Measurements from ENCODE around the gene TUBE1.

Gene TUBE1

DNA sequence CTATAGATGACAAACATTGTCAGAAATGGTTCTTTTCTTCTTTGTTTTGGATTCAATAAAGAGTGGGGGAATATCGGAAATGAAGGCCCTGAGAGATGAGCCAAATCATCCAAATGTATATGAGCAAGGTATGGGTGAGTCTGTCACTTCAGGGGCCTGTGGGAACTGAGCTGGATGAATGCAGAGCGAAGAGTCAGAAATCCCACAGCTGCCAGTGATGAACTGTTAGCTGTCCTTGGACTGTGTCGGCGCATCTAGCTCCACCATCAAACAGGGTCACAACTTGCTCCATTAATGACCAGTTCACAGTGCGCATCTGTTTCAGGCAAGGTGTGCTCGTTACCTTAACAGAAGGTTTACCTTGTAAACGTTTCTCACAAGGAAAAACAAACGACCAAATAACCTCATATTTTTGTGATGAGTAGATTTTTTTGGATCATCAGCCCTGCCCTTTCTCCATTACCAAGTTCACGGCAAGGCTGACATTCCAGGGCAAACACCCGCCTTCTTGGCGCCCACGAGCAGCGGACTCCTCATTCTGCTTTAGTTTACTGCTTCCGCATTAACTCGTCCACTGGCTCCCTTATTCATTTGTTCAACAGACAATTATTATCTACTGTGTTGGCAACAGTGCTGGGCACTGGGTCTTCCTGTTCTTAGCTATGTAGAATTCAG is 48.4 kb downstream of the TUBE1 start:
- no peaks in the 10 kb centered on the region for H3K36me3 ChIP-seq (ENCODE audit: control insufficient read depth in 5 of 5, insufficient read depth in 5 of 5, low read length in 5 of 5)
- peak overlapping the region in 3 of 5 donors; percentile 57 to 84 (median 58) for H3K9ac ChIP-seq (ENCODE audit: low read length in 5 of 5)
- peak overlapping the region; percentile 98 for H3K27ac ChIP-seq (ENCODE audit: low read depth, low read length)
- no peaks in the 10 kb centered on the region for H3K9me3 ChIP-seq (ENCODE audit: control insufficient read depth in 5 of 5, low read length in 5 of 5)
- peaks cover 0 to 4% (median 0%) of the 10 kb centered on the region in 5 donors for H3K27me3 ChIP-seq (ENCODE audit: control insufficient read depth in 5 of 5, insufficient read depth in 4 of 5, low read length in 5 of 5)
- no peak overlapping the region for H3K4me3 ChIP-seq (ENCODE audit: low read depth in 1 of 5, low read length in 5 of 5)
- peaks cover 20 to 83% (median 59%) of the 10 kb centered on the region in 5 donors for H3K4me1 ChIP-seq (ENCODE audit: control insufficient read depth in 5 of 5, insufficient read depth in 5 of 5, low read length in 5 of 5)

DNA sequence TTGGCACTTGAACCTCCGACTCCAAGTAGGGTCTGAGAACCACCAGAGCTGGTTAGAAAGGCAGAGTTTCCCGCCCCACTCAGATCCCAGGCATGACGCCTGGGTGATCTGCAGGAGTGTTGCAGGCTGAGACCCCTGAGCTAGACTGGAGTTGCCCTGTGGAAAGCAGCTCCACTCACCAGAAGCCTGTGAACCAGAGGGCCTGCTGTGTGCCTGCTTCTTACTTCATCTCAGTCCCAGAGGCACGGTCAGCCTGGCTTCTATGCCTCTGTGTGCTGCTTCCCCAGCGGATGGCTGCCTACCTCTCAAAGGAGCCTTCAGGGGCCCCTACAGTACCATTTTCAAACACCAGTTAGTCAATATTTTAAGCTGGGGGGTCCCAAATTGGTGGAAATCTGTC is 49.0 kb downstream of the TUBE1 start:
- Histone ChIP-seq H3K4me1 (ENCODE audit: control insufficient read depth in 5 of 5, insufficient read depth in 5 of 5, low read length in 5 of 5) (peaks cover 24 to 87% (median 62%) of the 10 kb centered on the region in 5 donors), H3K36me3 (ENCODE audit: control insufficient read depth in 5 of 5, insufficient read depth in 5 of 5, low read length in 5 of 5) (no peaks in the 10 kb centered on the region), H3K27ac (ENCODE audit: low read depth, low read length) (peak overlapping the region; percentile 98), H3K9ac (ENCODE audit: low read length in 5 of 5) (peak overlapping the region; percentile 44 to 84 (median 57)), H3K9me3 (ENCODE audit: control insufficient read depth in 5 of 5, low read length in 5 of 5) (no peaks in the 10 kb centered on the region), H3K4me3 (ENCODE audit: low read depth in 1 of 5, low read length in 5 of 5) (peak overlapping the region in 3 of 5 donors; percentile 5 to 52 (median 42)), H3K27me3 (ENCODE audit: control insufficient read depth in 5 of 5, insufficient read depth in 4 of 5, low read length in 5 of 5) (peaks cover 0 to 4% (median 0%) of the 10 kb centered on the region in 5 donors)

DNA sequence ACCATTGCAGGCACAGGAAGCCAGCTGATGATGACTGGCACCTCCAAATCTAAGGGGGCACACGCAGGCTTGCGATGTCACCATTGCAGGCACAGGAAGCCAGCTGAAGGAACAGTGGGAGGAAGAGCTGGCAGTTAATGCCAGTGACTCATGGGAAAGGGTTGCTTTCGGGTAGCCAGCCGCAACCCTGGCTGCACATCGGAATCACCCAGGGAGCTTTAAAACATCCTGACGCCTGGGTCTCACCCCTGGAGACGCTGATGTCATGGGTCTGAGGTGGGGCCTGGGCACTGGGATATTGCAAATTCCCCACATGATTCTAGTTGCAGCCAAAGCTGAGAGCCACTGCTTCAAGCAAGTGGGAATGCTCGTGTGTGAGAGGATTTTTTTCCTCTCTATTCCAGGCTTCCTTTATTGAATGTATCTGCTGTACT is 49.5 kb downstream of the TUBE1 start:
- Histone ChIP-seq H3K9ac (ENCODE audit: low read length in 5 of 5) (peak overlapping the region in 4 of 5 donors; percentile 50 to 84 (median 58)), H3K9me3 (ENCODE audit: control insufficient read depth in 5 of 5, low read length in 5 of 5) (no peaks in the 10 kb centered on the region), H3K4me1 (ENCODE audit: control insufficient read depth in 5 of 5, insufficient read depth in 5 of 5, low read length in 5 of 5) (peaks cover 24 to 87% (median 63%) of the 10 kb centered on the region in 5 donors), H3K36me3 (ENCODE audit: control insufficient read depth in 5 of 5, insufficient read depth in 5 of 5, low read length in 5 of 5) (no peaks in the 10 kb centered on the region), H3K4me3 (ENCODE audit: low read depth in 1 of 5, low read length in 5 of 5) (peak overlapping the region in 2 of 5 donors; percentile 5 to 52), H3K27me3 (ENCODE audit: control insufficient read depth in 5 of 5, insufficient read depth in 4 of 5, low read length in 5 of 5) (peaks cover 0 to 4% (median 0%) of the 10 kb centered on the region in 5 donors), H3K27ac (ENCODE audit: low read depth, low read length) (peak overlapping the region; percentile 98)

DNA sequence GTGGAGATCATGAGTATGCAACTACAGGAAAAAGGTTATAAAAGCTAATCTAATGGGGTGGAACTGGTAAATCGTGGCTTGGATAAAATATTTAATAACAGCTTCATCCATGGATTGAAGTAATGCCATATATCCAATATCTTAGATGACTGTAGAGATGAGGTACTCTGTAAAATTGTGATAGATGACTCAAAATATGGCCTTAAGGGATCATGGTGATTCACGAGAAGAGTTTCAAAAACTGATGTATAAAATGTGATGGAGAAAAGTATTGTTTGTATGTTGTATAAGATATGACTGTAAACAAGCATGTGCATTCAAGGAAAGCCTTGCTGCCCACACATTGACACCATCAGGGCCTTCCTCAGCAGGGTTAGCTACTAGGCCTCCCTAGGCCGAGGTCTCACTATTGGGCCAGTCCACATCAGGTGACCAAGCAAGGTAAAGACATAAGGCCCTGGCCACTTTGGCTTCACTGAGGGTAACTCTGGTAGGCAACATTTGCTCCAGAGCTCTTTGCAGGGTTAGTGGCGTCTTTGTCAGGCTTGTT is 51.1 kb downstream of the TUBE1 start:
- Histone ChIP-seq H3K27ac (ENCODE audit: low read depth, low read length) (peak overlapping the region; percentile 98), H3K9me3 (ENCODE audit: control insufficient read depth in 5 of 5, low read length in 5 of 5) (no peaks in the 10 kb centered on the region), H3K36me3 (ENCODE audit: control insufficient read depth in 5 of 5, insufficient read depth in 5 of 5, low read length in 5 of 5) (no peaks in the 10 kb centered on the region)

DNA sequence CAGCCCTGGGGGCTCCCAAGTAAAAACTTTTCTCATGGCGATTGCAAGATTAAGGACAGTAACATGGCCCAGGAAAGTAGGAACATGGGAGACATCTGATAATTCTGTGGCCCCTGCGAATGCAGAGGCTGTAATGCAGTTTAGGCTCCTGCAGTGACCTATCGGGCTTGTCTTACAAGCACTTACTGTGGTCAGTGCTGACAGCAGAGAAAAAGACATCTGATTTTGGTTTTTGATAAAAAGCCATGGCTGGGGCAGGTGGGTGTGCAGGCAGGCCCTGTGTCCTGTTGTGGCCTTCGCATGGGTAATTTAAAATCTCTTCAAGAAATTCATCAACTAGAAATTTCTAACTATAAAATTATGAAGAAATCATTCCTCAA is 52.7 kb downstream of the TUBE1 start:
- H3K27ac ChIP-seq (ENCODE audit: low read depth, low read length), result peak overlapping the region; percentile 98
- H3K9ac ChIP-seq (ENCODE audit: low read length in 5 of 5), result no peak overlapping the region
- no peaks in the 10 kb centered on the region for H3K9me3 ChIP-seq (ENCODE audit: control insufficient read depth in 5 of 5, low read length in 5 of 5)
- H3K4me1 ChIP-seq (ENCODE audit: control insufficient read depth in 5 of 5, insufficient read depth in 5 of 5, low read length in 5 of 5), result peaks cover 33 to 97% (median 90%) of the 10 kb centered on the region in 5 donors
- peaks cover 0 to 4% (median 0%) of the 10 kb centered on the region in 5 donors for H3K27me3 ChIP-seq (ENCODE audit: control insufficient read depth in 5 of 5, insufficient read depth in 4 of 5, low read length in 5 of 5)
- no peak overlapping the region for H3K4me3 ChIP-seq (ENCODE audit: low read depth in 1 of 5, low read length in 5 of 5)
- H3K36me3 ChIP-seq (ENCODE audit: control insufficient read depth in 5 of 5, insufficient read depth in 5 of 5, low read length in 5 of 5), result no peaks in the 10 kb centered on the region

More for the DNA sequence above, 51.1 kb downstream of the TUBE1 start:
- Histone ChIP-seq H3K27me3 (ENCODE audit: control insufficient read depth in 5 of 5, insufficient read depth in 4 of 5, low read length in 5 of 5) (peaks cover 0 to 4% (median 0%) of the 10 kb centered on the region in 5 donors), H3K4me3 (ENCODE audit: low read depth in 1 of 5, low read length in 5 of 5) (no peak overlapping the region), H3K4me1 (ENCODE audit: control insufficient read depth in 5 of 5, insufficient read depth in 5 of 5, low read length in 5 of 5) (peaks cover 27 to 94% (median 78%) of the 10 kb centered on the region in 5 donors), H3K9ac (ENCODE audit: low read length in 5 of 5) (peak overlapping the region in 3 of 5 donors; percentile 11 to 55 (median 18))

DNA sequence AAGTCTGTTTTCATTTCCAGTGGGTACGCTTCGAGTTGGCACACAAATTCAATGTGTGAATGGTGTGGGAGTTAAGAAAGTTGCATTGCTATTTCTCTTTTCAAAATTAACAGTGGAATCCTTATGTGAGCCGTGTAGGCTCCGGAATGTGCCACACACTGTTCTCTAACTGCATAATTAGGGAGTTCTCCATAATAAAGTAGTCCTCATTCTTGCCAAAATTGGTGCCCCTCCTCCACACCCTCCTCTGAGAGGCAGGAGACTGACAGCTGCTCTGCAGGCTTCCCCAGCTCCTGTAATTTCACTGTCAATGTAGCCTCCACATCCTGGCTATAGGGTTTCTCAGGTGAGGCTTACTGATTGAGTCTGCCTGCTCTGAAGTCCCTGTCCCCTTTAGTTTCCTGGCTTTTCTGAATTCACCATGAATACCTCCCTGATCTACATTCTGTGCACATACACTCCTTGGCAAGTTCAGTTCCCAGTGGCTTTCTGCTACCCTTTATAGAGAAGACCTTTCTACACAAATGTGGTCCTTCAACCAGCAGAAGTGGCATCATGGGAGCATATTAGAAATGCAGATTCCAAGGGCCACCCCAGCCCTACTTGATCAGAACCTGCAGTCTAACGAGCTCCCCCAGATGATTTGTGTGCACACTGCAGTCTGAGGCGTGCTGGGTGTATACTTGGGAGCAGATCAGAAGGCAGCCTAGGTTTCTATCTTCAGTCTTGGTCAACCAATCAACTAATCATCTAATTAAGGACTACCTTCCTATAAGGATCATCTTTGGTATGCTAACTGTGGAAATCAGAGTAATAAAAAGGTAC is 53.3 kb downstream of the TUBE1 start:
- Histone ChIP-seq H3K9me3 (ENCODE audit: control insufficient read depth in 5 of 5, low read length in 5 of 5) (no peaks in the 10 kb centered on the region), H3K27me3 (ENCODE audit: control insufficient read depth in 5 of 5, insufficient read depth in 4 of 5, low read length in 5 of 5) (peaks cover 0 to 4% (median 0%) of the 10 kb centered on the region in 5 donors), H3K36me3 (ENCODE audit: control insufficient read depth in 5 of 5, insufficient read depth in 5 of 5, low read length in 5 of 5) (no peaks in the 10 kb centered on the region), H3K27ac (ENCODE audit: low read depth, low read length) (peak overlapping the region; percentile 98), H3K4me1 (ENCODE audit: control insufficient read depth in 5 of 5, insufficient read depth in 5 of 5, low read length in 5 of 5) (peaks cover 29 to 97% (median 90%) of the 10 kb centered on the region in 5 donors), H3K4me3 (ENCODE audit: low read depth in 1 of 5, low read length in 5 of 5) (no peak overlapping the region), H3K9ac (ENCODE audit: low read length in 5 of 5) (peak overlapping the region in 1 of 5 donors; percentile 49)

DNA sequence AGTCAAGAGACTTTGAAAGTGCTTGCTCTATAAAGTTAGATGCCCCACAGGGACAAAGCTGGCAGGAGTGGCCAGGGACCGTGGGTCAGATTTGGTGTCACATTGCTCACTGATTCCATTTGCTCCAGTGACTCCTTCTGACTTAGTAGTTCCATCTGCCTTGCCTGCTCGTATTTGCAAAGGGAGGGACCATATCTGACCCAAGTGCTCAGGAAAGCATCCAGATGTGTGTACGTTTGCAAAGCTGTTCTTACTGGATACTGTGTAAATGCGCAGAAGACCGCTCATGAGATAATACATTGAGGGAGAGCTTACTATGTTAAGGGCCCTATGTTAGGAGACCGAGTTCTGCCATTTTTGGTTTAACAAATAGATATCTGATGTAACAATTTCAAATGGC is 54.6 kb downstream of the TUBE1 start:
- no peaks in the 10 kb centered on the region for H3K27me3 ChIP-seq (ENCODE audit: control insufficient read depth in 5 of 5, insufficient read depth in 4 of 5, low read length in 5 of 5)
- H3K27ac ChIP-seq (ENCODE audit: low read depth, low read length), result peak overlapping the region; percentile 98
- no peaks in the 10 kb centered on the region for H3K36me3 ChIP-seq (ENCODE audit: control insufficient read depth in 5 of 5, insufficient read depth in 5 of 5, low read length in 5 of 5)
- no peak overlapping the region for H3K9ac ChIP-seq (ENCODE audit: low read length in 5 of 5)
- H3K4me1 ChIP-seq (ENCODE audit: control insufficient read depth in 5 of 5, insufficient read depth in 5 of 5, low read length in 5 of 5), result peaks cover 18 to 97% (median 91%) of the 10 kb centered on the region in 5 donors
- H3K9me3 ChIP-seq (ENCODE audit: control insufficient read depth in 5 of 5, low read length in 5 of 5), result no peaks in the 10 kb centered on the region
- no peak overlapping the region for H3K4me3 ChIP-seq (ENCODE audit: low read depth in 1 of 5, low read length in 5 of 5)

DNA sequence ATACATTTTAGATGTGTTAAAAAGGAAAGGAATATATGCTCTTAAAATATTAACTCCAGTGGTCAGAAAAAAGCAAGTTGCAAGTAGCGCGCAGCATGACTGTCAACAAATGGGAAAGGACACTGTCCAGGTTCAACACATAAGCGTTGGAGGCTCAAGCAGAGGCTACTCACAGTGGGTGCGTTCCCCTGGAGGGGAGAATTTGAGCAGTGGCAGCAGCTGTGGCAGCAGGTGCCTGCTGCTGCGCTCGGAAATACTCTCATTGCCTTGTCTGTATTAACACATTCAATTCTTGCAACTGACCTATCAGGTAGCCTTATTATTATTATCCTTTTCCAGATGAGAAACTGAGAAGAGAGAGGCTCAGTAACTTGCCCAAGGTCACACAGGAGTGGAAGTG is 55.3 kb downstream of the TUBE1 start:
- no peaks in the 10 kb centered on the region for H3K9me3 ChIP-seq (ENCODE audit: control insufficient read depth in 5 of 5, low read length in 5 of 5)
- peaks cover 16 to 90% (median 86%) of the 10 kb centered on the region in 5 donors for H3K4me1 ChIP-seq (ENCODE audit: control insufficient read depth in 5 of 5, insufficient read depth in 5 of 5, low read length in 5 of 5)
- H3K27me3 ChIP-seq (ENCODE audit: control insufficient read depth in 5 of 5, insufficient read depth in 4 of 5, low read length in 5 of 5), result no peaks in the 10 kb centered on the region
- no peaks in the 10 kb centered on the region for H3K36me3 ChIP-seq (ENCODE audit: control insufficient read depth in 5 of 5, insufficient read depth in 5 of 5, low read length in 5 of 5)
- no peak overlapping the region for H3K4me3 ChIP-seq (ENCODE audit: low read depth in 1 of 5, low read length in 5 of 5)
- peak overlapping the region; percentile 98 for H3K27ac ChIP-seq (ENCODE audit: low read depth, low read length)
- no peak overlapping the region for H3K9ac ChIP-seq (ENCODE audit: low read length in 5 of 5)

DNA sequence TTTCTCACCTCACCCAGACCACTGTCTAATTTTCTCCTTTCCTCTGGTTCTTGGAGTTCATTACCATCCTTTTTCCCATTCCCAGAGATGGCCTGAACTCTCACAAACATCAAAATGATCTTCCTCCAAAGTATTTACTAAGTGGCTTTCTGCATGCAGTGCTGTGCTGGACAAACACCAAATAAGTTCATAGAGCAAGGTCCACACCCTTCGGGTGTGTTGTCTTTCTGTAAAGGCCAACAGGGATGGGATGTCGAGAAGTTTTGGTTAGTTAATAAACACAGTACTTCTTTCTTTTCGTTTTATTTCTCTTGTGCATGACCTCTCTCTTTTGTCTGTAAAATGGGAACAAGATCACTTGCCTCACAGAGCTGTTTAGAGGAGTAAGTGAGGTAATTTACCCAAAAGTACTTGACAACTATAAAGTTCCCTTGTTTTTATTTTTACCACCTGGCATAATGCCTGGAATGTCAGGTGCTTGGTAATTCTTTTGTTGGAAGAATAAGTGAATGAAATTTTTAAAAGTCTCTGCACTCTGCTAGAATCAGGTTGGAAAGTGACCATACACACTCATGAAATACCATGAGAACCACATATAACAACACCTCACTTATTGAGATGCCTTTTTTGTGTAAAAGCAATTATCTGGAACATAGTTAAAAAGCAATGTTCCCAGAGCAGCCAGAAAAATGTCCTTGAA is 56.2 kb downstream of the TUBE1 start:
- Histone ChIP-seq H3K9ac (ENCODE audit: low read length in 5 of 5) (peak overlapping the region in 3 of 5 donors; percentile 12 to 27 (median 17)), H3K9me3 (ENCODE audit: control insufficient read depth in 5 of 5, low read length in 5 of 5) (no peaks in the 10 kb centered on the region), H3K27ac (ENCODE audit: low read depth, low read length) (peak overlapping the region; percentile 98), H3K4me1 (ENCODE audit: control insufficient read depth in 5 of 5, insufficient read depth in 5 of 5, low read length in 5 of 5) (peaks cover 16 to 81% (median 78%) of the 10 kb centered on the region in 5 donors), H3K4me3 (ENCODE audit: low read depth in 1 of 5, low read length in 5 of 5) (peak overlapping the region in 1 of 5 donors; percentile 11), H3K27me3 (ENCODE audit: control insufficient read depth in 5 of 5, insufficient read depth in 4 of 5, low read length in 5 of 5) (no peaks in the 10 kb centered on the region), H3K36me3 (ENCODE audit: control insufficient read depth in 5 of 5, insufficient read depth in 5 of 5, low read length in 5 of 5) (no peaks in the 10 kb centered on the region)
